ENCODE measurements around the gene TBC1D1.

The TBC1D1 gene

GRCh38 chr4:38150766-38151165 lies 259.9 kb downstream of the TBC1D1 start:
- DNase-seq (ENCODE audit: low read depth): no peak

- no peak for DNase-seq (ENCODE audit: low read depth)
Measured at GRCh38 chr4:38151873-38152272, 261.0 kb downstream of the TBC1D1 start.

DNA sequence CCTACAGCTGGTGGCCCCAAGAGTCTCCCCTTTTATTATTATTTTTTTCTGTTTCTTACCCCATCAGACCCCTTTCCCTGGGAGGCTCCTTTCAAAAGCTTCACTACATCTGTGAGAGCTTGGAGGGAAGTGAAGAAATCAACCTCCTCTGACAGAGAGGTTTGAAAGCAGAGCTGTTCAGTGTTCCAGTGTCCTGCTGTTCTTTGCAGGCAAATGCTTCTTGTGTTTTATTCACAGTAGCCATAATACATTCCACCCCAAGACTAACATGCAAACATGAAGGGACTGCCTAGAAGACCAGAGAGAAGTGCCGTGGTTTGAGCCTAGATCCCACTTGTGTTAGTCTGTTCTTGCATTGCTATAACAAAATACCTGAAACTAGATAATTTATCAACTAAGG lies 261.4 kb downstream of the TBC1D1 start:
- no peak for DNase-seq (ENCODE audit: low read depth)

DNA sequence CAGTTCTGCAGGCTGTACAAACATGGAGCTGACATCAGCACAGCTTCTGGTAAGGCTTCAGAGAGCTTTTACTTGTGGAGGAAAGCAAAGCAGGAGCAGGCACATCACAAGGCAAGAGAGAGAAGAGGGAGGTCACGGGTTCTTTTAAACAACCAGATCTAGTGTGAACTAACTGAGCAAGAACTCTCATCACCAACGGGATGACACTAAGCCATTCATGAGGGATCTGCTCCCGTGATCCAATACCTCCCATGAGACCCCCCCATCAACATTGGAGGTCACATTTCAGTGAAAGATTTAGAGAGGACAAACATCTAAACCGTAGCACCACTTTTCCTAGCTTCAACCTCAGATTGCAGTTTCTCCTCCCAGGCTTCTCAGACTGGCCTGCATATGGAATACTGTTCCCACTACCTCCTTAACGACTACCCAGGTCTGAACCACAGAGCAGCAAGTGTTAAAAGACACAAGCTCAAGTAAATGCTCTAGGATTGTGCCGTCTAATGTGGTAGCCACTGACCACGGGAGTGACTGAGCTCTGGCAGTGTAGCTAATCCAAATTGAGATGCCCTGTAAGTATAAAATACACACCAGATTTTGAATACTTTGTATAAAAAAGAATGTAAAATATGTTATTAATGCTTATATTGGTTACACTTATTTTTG lies 262.0 kb downstream of the TBC1D1 start:
- no peak for DNase-seq (ENCODE audit: low read depth)

DNA sequence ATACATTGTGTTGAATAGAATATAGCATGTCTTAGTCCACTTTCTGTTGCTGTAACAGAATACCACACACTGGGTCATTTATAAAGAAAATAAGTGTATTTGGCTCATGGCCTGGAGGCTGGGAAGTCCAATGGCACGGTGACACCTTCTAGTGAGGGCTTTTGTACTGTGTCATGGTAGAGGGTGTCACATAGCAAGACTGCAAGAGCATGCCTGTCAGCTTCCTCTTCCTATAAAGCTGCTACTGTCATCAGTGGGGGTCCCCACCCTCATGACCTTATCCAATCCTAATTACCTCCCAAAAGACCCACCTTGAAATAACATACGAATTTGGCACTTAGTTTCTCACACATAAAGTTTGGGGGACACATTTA lies 262.5 kb downstream of the TBC1D1 start:
- DNase-seq (ENCODE audit: low read depth): no peak

GRCh38 chr4:38154252-38154651 lies 263.4 kb downstream of the TBC1D1 start:
- no peak for DNase-seq (ENCODE audit: low read depth)

DNA sequence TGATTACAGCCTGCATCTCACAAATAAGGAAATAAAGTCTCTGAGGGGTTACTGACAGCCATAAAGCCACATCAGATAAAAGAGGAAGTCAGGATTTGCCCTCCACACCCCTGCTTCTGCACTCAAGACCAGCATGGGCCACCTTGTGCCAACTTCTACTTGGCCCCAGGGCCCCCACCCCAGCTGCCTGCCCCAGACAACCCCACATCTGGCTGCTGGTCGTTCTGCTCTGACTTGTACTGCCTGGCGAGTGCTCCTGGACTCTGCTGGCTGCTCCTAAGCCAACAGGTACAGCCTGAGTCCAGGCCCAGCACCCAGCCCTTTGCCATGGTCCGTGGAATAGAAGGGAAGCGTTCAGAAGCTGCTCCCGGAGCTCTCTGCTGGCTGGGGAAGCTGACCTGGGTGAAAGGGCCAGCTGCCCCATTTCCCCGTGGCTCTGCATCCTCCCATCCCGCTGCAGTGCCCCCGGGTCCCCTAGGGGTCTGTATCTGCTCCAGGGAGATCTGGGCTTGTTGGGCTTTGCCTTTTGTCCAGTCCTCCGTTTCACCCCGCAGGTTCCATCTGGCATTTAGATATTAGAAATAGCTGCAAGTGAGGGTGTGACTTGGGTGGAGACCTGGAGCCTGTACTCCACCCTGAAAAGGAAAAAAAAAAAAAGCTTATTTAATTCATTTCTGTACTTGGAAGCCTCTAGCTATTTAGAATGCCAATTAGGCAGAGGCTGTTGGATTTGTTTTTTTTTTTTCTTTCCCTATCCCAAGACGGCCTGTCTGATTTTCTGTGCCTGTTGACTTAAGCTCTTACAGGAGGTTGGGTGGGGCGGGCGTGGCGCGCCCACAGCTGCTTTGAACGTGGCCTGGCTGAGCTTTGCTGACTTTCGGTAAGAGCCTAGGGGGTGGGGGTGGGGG lies 264.1 kb downstream of the TBC1D1 start:
- no peak for DNase-seq (ENCODE audit: low read depth)

- DNase-seq (ENCODE audit: low read depth): no peak
Measured at GRCh38 chr4:38155589-38156294, 264.9 kb downstream of the TBC1D1 start.

DNA sequence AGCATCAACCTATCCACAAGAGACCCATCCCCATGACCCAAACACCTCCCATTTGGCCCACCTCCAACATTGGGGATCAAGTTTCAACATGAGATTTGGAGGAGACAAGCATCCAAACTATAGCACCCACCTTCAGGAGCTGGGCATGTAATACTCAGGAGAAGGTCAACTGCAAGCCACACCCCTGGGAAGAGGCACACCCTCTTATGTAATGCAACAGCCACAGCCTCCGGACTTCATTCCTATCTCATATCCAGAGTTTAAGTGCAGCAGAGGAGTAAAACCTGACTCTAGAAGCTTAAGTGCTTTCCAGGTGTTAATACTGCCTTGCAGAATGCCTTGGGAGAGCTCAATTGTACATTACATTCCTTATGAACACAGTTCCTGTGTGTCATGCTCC lies 266.7 kb downstream of the TBC1D1 start:
- DNase-seq (ENCODE audit: low read depth): no peak

- DNase-seq (ENCODE audit: low read depth): no peak
Measured at GRCh38 chr4:38160487-38161207, 269.8 kb downstream of the TBC1D1 start.

- no peak for DNase-seq (ENCODE audit: low read depth)
Measured at GRCh38 chr4:38161208-38162113, 270.6 kb downstream of the TBC1D1 start.

DNA sequence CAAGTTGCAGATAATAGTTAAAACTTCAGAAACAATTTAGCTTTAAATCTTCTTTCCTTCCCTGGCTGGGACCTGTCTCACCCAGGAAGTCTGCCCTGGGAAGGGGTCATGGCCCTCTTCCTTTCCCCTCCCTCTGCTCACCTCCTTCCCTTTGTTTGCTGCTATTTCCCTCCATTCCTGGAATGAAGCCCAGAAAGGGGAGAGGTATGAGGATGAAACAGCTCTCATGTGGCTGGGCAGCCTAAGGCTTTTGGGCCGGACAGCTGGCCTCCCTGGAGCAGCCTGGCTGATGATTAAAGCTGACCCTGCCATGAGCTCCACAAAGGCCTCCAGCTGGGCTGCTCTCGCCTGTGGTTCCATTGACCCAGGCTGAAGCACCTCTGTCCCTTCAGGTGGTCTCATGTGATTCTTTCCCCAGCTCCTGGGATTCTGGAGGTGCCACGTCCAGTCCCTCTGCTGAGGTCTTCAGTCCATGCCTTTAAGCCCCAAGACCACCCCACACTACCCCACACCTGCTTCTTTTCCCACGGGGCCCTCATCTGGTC lies 271.4 kb downstream of the TBC1D1 start:
- DNase-seq (ENCODE audit: low read depth): no peak

DNA sequence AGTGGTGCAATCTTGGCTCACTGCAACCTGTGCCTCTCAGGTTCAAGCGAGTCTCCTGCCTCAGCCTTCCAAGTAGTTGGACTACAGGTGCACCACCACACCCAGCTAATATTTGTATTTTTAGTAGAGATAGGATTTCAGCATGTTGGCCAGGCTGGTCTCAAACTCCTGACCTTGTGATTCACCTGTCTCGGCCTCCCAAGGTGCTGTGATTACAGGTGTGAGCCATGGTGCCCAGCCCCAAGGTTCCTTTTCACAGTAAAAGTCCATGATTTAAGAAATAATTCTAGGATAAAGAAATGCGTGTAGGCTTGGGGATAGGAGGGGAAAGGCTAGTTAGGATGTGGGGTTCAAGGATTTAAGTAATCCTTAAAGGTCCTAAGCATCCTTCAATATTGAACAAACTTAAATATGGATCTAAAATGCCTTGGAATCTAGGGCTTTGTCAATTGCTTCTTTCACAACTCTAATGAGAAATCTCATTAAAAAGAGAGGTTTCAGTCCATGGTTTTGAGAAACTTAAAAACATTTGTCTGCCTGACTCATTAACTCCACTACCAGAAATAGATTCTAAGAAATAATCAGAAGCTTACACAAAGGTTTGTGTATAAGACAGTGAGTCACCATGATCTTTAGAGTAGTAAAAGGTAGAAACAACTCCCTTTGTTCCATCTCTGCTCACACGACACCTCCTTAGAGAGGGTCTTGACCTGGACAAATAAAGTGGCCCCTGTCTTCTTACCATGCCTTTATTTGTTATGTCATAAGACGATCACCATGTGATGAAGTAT lies 272.5 kb downstream of the TBC1D1 start:
- no peak for DNase-seq (ENCODE audit: low read depth)

GRCh38 chr4:38164346-38164745 lies 273.5 kb downstream of the TBC1D1 start:
- DNase-seq (ENCODE audit: low read depth): no peak

DNA sequence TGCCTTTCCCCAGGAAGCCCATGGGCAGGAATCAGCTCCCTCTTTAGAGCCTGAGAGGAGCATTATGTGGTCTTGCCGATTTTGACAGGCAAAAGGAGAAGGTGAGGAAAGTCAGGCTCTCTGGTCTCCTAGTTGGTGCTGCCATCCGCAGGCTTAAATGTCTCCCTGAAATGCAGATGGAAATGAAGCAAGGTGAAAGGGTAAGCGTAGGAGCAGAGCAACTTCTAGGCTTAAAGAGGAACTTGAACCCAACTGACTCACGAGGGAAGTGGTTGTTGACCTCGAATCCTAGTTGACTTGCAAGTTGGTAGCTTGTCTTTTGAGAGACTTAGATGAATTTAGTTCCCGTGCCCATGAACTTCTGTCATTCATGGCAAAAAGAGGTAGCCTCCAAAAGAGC lies 275.2 kb downstream of the TBC1D1 start:
- no peak for DNase-seq (ENCODE audit: low read depth)

GRCh38 chr4:38166768-38167167 lies 275.9 kb downstream of the TBC1D1 start:
- DNase-seq (ENCODE audit: low read depth): no peak

DNA sequence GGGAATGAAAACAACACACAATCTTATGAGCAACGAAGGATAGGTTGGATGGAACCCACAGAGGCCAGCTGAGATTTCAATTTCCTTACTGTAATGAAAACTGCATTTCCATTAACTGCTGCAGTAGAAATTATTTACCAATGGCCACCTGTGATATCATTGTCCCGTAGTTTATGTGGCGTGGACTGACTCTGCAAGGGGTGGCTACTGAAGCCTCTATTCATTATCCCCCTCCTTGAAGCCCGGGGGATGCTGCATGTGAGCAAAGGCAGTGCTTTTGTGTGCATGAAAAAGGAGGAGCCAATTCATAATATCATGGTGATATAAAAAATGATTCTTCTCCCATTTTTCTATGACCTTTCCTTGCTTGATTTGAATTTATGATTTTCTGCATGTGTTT lies 277.1 kb downstream of the TBC1D1 start:
- DNase-seq (ENCODE audit: low read depth): no peak

DNA sequence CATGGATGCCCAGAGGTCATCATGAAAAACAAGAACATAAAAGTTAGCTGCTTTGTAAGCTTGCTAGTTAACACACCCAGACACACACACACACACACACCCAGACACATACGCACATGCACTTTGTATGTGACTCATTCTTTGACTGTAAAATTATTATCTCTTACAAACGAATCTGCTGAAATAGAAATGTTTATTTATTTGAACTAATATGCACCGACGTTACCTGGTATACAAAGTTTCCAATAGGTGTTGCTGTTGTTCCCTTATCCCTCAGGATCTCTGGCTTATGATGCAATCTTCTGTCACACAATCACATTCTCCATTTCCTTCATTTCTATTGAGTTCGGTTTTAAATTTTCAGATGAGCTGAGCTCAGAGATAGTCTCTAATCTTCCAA lies 278.6 kb downstream of the TBC1D1 start:
- DNase-seq (ENCODE audit: low read depth): no peak

- no peak for DNase-seq (ENCODE audit: low read depth)
Measured at GRCh38 chr4:38170338-38171169, 279.7 kb downstream of the TBC1D1 start.

Measured in stimulated activated CD8-positive, alpha-beta memory T cell treated with anti-CD3 and anti-CD28 coated beads, Interleukin-15, amount 100 ng/mL, for 24 hours (primary cell).